Calu3 (cell line): Measurements from ENCODE around the gene DGCR8. TPM values are rescaled to one million over a fixed set of nuclear protein-coding genes. Genes with fewer than 3 reads are reported as not detected.

ENCODE experiments used
- BruUV-seq: library from RNA; stranded (reverse); fragments of 400-500 nt; replicated peaks from 2 replicates; lab custom pipeline; 2021; lab: Mats Ljungman, UMichigan
- CTCF ChIA-PET: fragments of 300-600 bp; sonication (Branson Sonifier 250); formaldehyde crosslinking; loops from one replicate; lab custom pipeline; 2022; ENCODE audit warnings: antibody characterized with exemption; lab: Charles Lee
- DNase-seq: peaks from one replicate; pipeline ENCODE4 v3.0.0; 2022
- H3K27ac Mint-ChIP-seq: one replicate; pipeline ENCODE4 v1.8.0; 2022; ENCODE audit warnings: mixed read lengths; ENCODE audit not compliant: unreplicated experiment
- H3K27me3 Mint-ChIP-seq: one replicate; pipeline ENCODE4 v1.8.0; 2022; ENCODE audit warnings: mixed read lengths; ENCODE audit not compliant: unreplicated experiment
- H3K36me3 Mint-ChIP-seq: one replicate; pipeline ENCODE4 v1.8.0; 2022; ENCODE audit warnings: mild to moderate bottlenecking, moderate library complexity, mixed read lengths; ENCODE audit not compliant: insufficient read depth, unreplicated experiment
- H3K4me1 Mint-ChIP-seq: one replicate; pipeline ENCODE4 v1.8.0; 2022; ENCODE audit warnings: mild to moderate bottlenecking, low read depth, mixed read lengths; ENCODE audit not compliant: unreplicated experiment
- H3K4me3 Mint-ChIP-seq: one replicate; pipeline ENCODE4 v1.8.0; 2022; ENCODE audit warnings: mild to moderate bottlenecking, low read depth, moderate library complexity, mixed read lengths; ENCODE audit not compliant: unreplicated experiment
- H3K9me3 Mint-ChIP-seq: one replicate; pipeline ENCODE4 v1.8.0; 2022; ENCODE audit warnings: low read depth, mixed read lengths; ENCODE audit not compliant: unreplicated experiment
- CTCF ChIP-seq: fragments of 200-600 bp; IDR thresholded peaks from one replicate; pipeline ENCODE4 v1.8.0; 2022; ENCODE audit warnings: antibody characterized with exemption; ENCODE audit not compliant: unreplicated experiment
- intact Hi-C: fragments of 100-400 bp; cut with micrococcal nuclease; formaldehyde crosslinking; loops from one replicate; pipeline ENCODE4 v1.10.0; 2022; ENCODE audit not compliant: unreplicated experiment
- total RNA-seq: library from RNA; stranded (reverse); gene quantifications from 2 replicates; pipeline ENCODE4 v1.2.3, GENCODE V29; 2022

The DGCR8 gene
- total RNA-seq, 1 experiment from 2014 or later: 54.7 TPM

DNA sequence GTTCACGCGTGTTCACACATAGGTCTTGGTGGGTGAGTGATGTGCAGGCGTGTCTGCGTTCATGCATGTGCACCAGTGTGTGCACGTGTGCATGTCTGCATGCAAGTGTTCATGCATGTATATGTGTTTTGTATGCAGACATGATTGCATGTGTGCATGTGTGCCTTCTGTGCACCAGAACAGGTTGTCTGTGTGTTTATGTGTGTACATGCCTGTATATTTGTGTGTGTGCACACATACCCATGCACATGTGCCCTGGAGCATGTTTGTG, 56.5 kb downstream of the DGCR8 start:
- CTCF ChIA-PET: no interaction called here
- intact Hi-C loops: no loop called here

GRCh38 chr22:20137113-20137512, 57.1 kb downstream of the DGCR8 start:
- intact Hi-C loops: no loop called here
- DNase-seq: no peak
- Mint-ChIP-seq H3K27me3 (no peaks in the 10 kb centered on the region), H3K27ac (no peak overlapping the region), H3K4me1 (peaks cover 7% of the 10 kb centered on the region), H3K9me3 (no peaks in the 10 kb centered on the region), H3K36me3 (peaks cover 25% of the 10 kb centered on the region), H3K4me3 (no peak overlapping the region)
- CTCF ChIA-PET: interaction anchor here (0.6 kb wide), 1 partner anchor 1432 kb away, joined by 4 read pairs; no protein-coding TSS in a partner anchor
- no TSS peak for BruUV-seq
- no peak for TF ChIP-seq CTCF

More for the DNA sequence above, 56.5 kb downstream of the DGCR8 start:
- no peak for TF ChIP-seq CTCF
- Mint-ChIP-seq H3K4me1 (peaks cover 7% of the 10 kb centered on the region), H3K9me3 (no peaks in the 10 kb centered on the region), H3K36me3 (peaks cover 23% of the 10 kb centered on the region), H3K27ac (no peak overlapping the region), H3K4me3 (no peak overlapping the region), H3K27me3 (no peaks in the 10 kb centered on the region)
- no TSS peak for BruUV-seq
- no peak for DNase-seq

GRCh38 chr22:20137671-20138416, 57.8 kb downstream of the DGCR8 start:
- peaks cover 7% of the 10 kb centered on the region for H3K4me1 Mint-ChIP-seq
- intact Hi-C loops: no loop called here
- no peaks in the 10 kb centered on the region for H3K27me3 Mint-ChIP-seq
- no peaks in the 10 kb centered on the region for H3K9me3 Mint-ChIP-seq
- DNase-seq: no peak
- BruUV-seq: no TSS peak
- CTCF ChIA-PET: interaction anchor here (0.6 kb wide), 1 partner anchor 1431 kb away, joined by 4 read pairs; no protein-coding TSS in a partner anchor
- peaks cover 18% of the 10 kb centered on the region for H3K36me3 Mint-ChIP-seq
- no peak overlapping the region for H3K4me3 Mint-ChIP-seq
- no peak overlapping the region for H3K27ac Mint-ChIP-seq
- no peak for TF ChIP-seq CTCF

GRCh38 chr22:20138417-20138738, 58.3 kb downstream of the DGCR8 start:
- peaks cover 14% of the 10 kb centered on the region for H3K36me3 Mint-ChIP-seq
- intact Hi-C loops: no loop called here
- BruUV-seq: no TSS peak
- no peak overlapping the region for H3K4me3 Mint-ChIP-seq
- no peaks in the 10 kb centered on the region for H3K27me3 Mint-ChIP-seq
- no peak for DNase-seq
- H3K9me3 Mint-ChIP-seq: no peaks in the 10 kb centered on the region
- TF ChIP-seq CTCF: no peak
- no peak overlapping the region for H3K27ac Mint-ChIP-seq
- CTCF ChIA-PET: no interaction called here
- H3K4me1 Mint-ChIP-seq: peaks cover 7% of the 10 kb centered on the region
